ENCODE measurements around the gene SYDE2. TPM values are rescaled to one million over a fixed set of nuclear protein-coding genes. Genes with fewer than 3 reads are reported as not detected.

The SYDE2 gene
- total and polyA plus RNA-seq, 9 of the 15 experiments (the other 6 are each of a cell fraction or from before 2014, with no cell fraction given), result 0.39 to 8.7 (median 4.5) TPM

DNA sequence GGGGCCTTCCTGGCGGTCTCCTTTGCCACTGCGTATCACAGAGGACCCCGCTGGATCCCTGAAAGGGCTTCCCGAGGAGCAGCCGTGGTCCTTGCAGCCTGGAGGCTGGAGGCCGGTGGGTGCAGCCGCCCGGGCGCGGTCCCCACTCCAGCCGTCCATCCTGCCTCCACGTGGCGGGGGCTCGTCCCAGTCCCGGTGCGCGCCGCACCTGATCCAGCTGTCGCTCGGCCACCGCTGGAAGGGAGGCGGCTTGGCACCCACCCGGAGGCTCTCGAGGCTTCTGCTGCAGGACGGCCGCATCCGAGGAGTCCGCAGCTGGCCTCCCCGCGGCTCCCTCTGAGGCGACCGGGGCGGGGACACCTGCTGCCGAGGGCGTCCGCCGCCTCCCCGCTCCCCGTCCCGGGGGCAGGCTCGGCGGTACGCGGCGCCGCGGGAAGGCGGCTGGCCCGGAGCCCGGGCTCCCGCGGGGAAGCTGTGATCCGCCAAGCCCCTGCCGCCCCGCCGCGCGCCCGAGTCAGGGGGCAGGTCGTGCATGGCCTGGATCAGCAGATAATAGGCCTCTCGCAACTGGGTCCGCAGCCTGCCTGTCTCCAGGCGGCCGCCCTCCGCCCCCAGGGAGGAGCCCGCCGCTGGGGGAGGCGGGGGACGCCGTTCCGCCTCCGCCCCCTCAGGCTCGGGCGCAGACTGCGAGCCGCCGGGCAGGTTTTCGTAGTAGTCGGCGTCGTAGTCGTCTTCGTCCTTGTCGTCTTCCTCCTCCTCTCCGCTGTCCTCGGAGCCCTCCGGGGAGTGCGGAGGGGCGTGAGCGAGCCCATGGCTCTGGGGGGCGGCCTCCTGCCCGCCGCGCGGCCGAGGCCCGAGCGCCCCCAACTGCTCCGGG is at the start of gene SYDE2 (continued):
- TF ChIP-seq, protein P1, sequence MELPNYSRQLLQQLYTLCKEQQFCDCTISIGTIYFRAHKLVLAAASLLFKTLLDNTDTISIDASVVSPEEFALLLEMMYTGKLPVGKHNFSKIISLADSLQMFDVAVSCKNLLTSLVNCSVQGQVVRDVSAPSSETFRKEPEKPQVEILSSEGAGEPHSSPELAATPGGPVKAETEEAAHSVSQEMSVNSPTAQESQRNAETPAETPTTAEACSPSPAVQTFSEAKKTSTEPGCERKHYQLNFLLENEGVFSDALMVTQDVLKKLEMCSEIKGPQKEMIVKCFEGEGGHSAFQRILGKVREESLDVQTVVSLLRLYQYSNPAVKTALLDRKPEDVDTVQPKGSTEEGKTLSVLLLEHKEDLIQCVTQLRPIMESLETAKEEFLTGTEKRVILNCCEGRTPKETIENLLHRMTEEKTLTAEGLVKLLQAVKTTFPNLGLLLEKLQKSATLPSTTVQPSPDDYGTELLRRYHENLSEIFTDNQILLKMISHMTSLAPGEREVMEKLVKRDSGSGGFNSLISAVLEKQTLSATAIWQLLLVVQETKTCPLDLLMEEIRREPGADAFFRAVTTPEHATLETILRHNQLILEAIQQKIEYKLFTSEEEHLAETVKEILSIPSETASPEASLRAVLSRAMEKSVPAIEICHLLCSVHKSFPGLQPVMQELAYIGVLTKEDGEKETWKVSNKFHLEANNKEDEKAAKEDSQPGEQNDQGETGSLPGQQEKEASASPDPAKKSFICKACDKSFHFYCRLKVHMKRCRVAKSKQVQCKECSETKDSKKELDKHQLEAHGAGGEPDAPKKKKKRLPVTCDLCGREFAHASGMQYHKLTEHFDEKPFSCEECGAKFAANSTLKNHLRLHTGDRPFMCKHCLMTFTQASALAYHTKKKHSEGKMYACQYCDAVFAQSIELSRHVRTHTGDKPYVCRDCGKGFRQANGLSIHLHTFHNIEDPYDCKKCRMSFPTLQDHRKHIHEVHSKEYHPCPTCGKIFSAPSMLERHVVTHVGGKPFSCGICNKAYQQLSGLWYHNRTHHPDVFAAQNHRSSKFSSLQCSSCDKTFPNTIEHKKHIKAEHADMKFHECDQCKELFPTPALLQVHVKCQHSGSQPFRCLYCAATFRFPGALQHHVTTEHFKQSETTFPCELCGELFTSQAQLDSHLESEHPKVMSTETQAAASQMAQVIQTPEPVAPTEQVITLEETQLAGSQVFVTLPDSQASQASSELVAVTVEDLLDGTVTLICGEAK (IDR thresholded peaks at IDR 0.05), result no peak
- TF ChIP-seq, protein P1 (CRISPR knock-in tag; IDR thresholded peaks at IDR 0.05), result no peak
- TF ChIP-seq KAT7 (CRISPR knock-in tag; IDR thresholded peaks at IDR 0.05; ENCODE audit: borderline replicate concordance) (no peak), FOS (IDR thresholded peaks at IDR 0.05; ENCODE audit: extremely low read depth, insufficient read length) (no peak), ZBTB17 (CRISPR knock-in tag; IDR thresholded peaks at IDR 0.05) (no peak), ZNF77 (CRISPR knock-in tag; IDR thresholded peaks at IDR 0.05) (no peak), ZNF143 (CRISPR knock-in tag; IDR thresholded peaks at IDR 0.05) (no peak), ETV5 (CRISPR knock-in tag; IDR thresholded peaks at IDR 0.05; ENCODE audit: low read depth) (0 out of 2 replicates have a peak, but pooled peaks have one; percentile 13), ILF3 (IDR thresholded peaks at IDR 0.05; ENCODE audit: borderline replicate concordance) (0 out of 2 replicates have a peak, but pooled peaks have one; percentile 40), ZBTB1 (CRISPR knock-in tag; IDR thresholded peaks at IDR 0.05; ENCODE audit: borderline replicate concordance, low read depth) (no peak), POLR2AphosphoS5 (IDR thresholded peaks at IDR 0.05; ENCODE audit: control insufficient read depth, insufficient read depth, low read depth, low read length) (peak; percentile 64), ZNF347 (CRISPR knock-in tag; IDR thresholded peaks at IDR 0.05; ENCODE audit: low read depth) (no peak), MYC (IDR thresholded peaks at IDR 0.05; ENCODE audit: low read depth, low read length) (peak; percentile 55), MYC (CRISPR knock-in tag; IDR thresholded peaks at IDR 0.05; ENCODE audit: borderline replicate concordance, low read depth) (peak; percentile 75; the same call in 1 of the 2 replicates)
- TF ChIP-seq, protein P2, sequence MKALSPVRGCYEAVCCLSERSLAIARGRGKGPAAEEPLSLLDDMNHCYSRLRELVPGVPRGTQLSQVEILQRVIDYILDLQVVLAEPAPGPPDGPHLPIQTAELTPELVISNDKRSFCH (CRISPR knock-in tag; IDR thresholded peaks at IDR 0.05), result no peak
- TF ChIP-seq, protein P2 (tag; IDR thresholded peaks at IDR 0.05), result peak; percentile 54; the same call in 1 of the 2 replicates
- TF ChIP-seq, protein P3, sequence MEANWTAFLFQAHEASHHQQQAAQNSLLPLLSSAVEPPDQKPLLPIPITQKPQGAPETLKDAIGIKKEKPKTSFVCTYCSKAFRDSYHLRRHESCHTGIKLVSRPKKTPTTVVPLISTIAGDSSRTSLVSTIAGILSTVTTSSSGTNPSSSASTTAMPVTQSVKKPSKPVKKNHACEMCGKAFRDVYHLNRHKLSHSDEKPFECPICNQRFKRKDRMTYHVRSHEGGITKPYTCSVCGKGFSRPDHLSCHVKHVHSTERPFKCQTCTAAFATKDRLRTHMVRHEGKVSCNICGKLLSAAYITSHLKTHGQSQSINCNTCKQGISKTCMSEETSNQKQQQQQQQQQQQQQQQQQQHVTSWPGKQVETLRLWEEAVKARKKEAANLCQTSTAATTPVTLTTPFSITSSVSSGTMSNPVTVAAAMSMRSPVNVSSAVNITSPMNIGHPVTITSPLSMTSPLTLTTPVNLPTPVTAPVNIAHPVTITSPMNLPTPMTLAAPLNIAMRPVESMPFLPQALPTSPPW (CRISPR knock-in tag; IDR thresholded peaks at IDR 0.05), result peak; percentile 89
